NOMO-1 treated with DMSO at 0.1 percent for 48 hours (cell line): ENCODE data around the gene ECEL1.
A peak's percentile ranks its signal among the peaks of the same experiment; 100 is the strongest.
"Not testable (repeated sequence)": the region's sequence is repeated elsewhere in the genome, so short reads cannot be mapped to it uniquely, and the experiment has no call there.

Experiments
- DNase-seq: peaks from one replicate; lab custom pipeline; 2025; ENCODE audit not compliant: unreplicated experiment; lab: John Stamatoyannopoulos, UW

ECEL1 gene

GRCh38 chr2:232487385-232488096 lies at the start of gene ECEL1:
Gene ECEL1, minus strand, starts transcription at chr2:232487834. Its CDS starts 1,181 bp downstream, at chr2:232486653.
- no peak for DNase-seq

DNA sequence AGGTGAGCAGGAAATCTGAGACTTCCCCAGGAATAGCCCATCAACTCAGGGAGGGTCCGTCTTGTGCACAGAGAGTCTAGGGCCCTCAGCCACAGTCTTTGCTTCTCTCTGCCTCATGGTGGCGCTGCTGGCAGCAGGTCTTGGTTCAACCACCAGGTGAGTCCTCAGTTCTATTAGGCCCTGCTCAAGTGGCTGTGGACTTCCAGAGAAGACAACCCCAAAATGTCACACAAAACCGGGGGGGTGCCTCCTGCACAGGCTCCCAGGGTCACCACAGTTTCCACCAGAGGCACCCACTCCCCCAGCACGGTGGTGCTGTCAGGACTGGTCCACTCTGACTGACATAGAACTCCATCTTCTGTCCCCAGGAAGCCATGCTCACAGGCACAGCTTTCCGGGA lies 49.4 kb upstream of the ECEL1 start:
- no peak for DNase-seq

GRCh38 chr2:232535761-232536530 lies 48.3 kb upstream of the ECEL1 start:
- no peak for DNase-seq

- no peak for DNase-seq
Observed at GRCh38 chr2:232534940-232535651, 47.5 kb upstream of the ECEL1 start.

DNA sequence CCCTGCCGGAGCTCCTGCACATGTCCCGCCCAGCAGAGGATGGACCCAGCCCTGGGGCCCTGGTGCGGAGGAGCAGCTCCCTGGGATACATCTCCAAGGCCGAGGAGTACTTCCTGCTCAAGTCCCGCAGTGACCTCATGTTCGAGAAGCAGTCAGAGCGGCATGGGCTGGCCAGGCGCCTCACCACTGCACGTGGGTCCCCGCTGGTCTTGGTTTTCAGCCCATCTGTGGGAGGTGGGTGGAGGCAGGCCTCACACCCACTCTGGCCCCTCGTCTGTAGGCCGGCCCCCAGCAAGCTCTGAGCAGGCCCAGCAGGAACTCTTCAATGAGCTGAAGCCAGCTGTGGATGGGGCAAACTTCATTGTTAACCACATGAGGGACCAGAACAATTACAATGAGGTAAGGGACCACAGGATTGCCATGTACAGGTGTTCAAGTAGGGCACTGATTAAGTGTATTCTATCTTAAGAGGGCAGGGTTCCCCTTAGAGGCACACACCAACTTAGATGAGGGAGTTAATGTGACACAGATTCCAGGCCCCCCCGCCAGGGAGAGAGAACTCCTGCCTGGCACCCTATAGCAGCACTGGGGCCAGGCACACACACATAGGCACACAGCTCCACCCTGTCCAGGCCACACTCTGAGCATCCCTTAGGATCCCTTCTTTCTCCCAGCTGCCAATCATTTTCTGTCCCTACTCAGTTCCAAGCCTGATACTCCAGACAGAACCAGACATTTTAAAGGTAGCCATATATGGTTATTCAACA lies 46.5 kb upstream of the ECEL1 start:
- no peak for DNase-seq

- not testable (repeated sequence) for DNase-seq
Observed at GRCh38 chr2:232532821-232533220, 45.2 kb upstream of the ECEL1 start.

GRCh38 chr2:232532419-232532818 lies 44.8 kb upstream of the ECEL1 start:
- no peak for DNase-seq

- DNase-seq, result no peak
Observed at GRCh38 chr2:232530626-232531260, 43.1 kb upstream of the ECEL1 start.

DNA sequence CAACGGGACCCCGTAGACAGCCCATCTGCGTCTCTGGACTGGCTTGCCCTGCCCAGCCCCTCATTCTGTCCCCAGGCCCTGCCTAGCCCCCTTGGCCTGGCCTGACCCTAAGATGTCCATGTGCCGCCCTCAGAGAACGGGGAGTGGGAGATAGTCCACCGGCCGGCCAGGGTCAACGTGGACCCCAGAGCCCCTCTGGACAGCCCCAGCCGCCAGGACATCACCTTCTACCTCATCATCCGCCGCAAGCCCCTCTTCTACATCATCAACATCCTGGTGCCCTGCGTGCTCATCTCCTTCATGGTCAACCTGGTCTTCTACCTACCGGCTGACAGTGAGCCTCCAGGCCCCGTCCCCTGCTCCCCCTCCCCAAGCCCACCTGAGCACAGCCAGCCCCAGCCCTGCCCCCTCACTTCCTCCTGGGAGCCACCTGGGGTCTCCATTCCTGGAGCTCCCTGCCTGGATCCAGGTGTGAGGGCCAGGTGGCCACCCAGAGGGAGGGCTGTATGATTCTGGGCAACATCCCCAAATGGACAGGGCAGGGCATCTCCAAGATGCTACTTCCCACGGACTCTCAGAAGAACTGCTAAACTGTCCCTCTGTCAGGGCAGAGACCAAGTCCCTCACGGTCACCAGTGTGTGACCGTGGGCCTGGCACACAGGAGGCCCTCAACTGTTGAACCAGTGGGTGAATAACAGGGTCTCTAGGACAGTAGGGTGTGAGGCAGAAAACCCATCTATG lies 42.3 kb upstream of the ECEL1 start:
- DNase-seq, result no peak

DNA sequence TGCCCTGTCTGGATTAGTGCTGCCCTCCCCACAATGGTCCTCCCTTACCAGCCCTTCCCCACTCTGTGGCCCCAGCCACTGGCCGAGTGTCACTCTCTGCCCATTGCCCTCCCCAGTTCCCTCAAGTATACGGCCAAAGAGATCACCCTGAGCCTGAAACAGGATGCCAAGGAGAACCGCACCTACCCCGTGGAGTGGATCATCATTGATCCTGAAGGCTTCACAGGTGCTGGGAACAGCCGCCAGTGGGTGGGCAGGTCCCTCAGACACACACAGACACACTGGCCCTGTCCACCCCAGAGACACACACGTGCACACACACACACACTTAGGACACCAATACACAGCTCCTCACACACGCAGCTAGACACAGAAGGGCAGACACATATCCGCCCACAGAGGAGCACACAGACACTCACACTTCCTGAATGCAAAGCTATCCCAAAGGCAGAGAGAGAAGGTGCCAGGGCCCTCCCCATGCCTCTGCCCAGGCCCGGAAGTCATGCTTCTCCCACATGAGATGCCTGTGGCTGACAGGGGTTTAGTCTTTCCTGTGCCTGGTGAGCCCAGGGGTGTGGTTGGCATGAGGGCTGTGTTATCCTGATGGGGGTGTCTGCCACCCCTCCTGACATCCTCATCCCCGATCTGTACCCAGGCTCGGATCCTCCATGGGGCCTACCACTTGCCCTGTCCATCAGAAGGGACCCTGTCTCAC lies 41.3 kb upstream of the ECEL1 start:
- DNase-seq, result no peak

DNA sequence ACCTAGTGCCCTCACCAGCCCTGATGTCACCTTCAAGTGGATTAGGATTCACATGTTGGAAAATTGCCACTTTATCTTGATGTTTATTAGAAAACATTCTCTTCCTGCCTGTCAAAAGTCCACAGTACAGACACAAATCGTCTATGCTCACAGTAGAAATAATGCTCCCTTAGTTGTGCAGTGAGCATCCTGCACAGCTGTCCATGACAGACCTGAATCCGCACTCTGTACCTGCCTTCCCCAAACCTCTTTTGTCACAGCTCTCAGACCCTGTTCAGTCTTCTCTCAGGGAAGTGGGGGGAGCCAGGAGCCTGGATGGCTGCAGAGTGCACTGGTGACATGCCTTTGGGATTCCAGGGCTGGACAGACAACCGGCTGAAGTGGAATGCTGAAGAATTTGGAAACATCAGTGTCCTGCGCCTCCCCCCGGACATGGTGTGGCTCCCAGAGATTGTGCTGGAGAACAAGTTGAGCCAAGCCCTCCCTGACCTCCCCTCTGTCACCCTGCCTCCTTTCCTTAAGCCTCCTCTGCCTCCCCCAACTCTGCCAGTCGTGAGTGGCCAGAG lies 40.4 kb upstream of the ECEL1 start:
- no peak for DNase-seq

DNA sequence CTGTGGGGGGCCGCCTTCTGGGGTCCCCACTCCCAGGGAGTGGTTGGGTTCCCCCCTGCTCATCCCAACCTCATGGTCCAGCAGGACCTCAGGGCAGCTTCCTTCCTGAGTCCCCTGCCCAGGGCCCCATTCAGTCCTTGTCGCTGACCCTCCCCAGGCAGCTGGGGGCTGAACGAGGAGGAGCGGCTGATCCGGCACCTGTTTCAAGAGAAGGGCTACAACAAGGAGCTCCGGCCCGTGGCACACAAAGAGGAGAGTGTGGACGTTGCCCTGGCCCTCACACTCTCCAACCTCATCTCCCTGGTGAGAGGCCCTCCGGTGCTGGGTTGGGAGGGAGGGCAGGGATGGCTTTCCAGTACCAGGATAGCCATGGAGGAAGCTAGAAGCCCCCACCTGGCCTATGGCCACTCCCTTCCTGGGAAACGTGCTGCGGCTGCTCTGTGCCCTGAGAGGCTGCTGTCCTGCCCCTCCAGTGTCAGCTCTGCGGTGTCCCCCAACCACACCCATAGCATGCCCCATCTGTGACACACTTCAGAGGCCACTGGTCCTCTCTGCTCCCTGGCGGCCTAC lies 38.8 kb upstream of the ECEL1 start:
- DNase-seq, result no peak

GRCh38 chr2:232525791-232526371 lies 38.2 kb upstream of the ECEL1 start, which contains the start of gene CHRND:
Gene CHRND, plus strand, starts transcription at chr2:232526160. Its CDS starts 56 bp downstream, at chr2:232526216.
- DNase-seq, result no peak

DNA sequence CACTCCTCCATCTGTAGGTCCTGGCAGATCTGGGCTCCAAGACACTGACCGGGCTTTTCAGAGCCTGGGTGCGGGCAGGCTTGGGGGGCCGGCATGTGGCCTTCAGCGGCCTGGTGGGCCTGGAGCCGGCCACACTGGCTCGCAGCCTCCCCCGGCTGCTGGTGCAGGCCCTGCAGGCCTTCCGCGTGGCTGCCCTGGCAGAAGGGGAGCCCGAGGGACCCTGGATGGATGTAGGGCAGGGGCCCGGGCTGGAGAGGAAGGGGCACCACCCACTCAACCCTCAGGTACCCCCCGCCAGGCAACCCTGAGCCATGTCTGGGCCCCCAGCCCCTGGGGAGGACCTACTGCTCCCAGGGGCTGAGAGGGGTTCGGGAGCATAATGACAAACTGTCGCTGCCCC lies 37.6 kb upstream of the ECEL1 start:
- no peak for DNase-seq

DNA sequence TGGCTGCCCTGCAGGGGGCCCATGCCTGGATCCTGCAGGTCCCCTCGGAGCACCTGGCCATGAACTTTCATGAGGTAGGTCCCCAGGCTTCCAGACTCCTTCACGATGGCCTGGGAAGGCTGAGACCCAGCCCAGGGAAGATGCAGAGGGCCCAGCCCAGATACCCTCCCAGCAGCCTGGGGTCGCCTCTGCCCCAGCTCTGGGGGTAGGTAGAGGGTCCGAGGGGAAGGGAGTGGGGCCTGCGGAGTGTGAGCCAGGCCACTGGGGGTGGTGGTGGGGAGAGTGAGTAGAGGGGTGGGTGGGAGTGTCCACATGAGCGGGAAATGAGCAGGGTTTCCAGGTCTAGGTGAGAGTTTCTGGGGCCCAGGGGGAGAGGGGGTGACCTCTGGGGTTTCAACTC lies 37.1 kb upstream of the ECEL1 start:
- DNase-seq, result no peak

GRCh38 chr2:232523682-232524597 lies 36.3 kb upstream of the ECEL1 start:
- peak; percentile 67 for DNase-seq

- no peak for DNase-seq
Observed at GRCh38 chr2:232523402-232523681, 35.7 kb upstream of the ECEL1 start.
